ENCODE results near the gene UBE2J2. TPM values are rescaled to one million over a fixed set of nuclear protein-coding genes. Genes with fewer than 3 reads are reported as not detected.

Gene UBE2J2
- total RNA-seq, 2 donors from 2014 or later: 23.6 to 39.2 TPM

GRCh38 chr1:1255611-1256010 lies 18.0 kb downstream of the UBE2J2 start:
- Histone ChIP-seq H3K9me3 (no peaks in the 10 kb centered on the region), H3K27me3 (no peaks in the 10 kb centered on the region), H3K4me1 (no peaks in the 10 kb centered on the region), H3K36me3 (replicated peaks in 1 of 2; ENCODE audit: insufficient read depth in 1 of 2, low read depth in 2 of 2) (peaks cover 6 to 13% of the 10 kb centered on the region in 2 donors), H3K4me3 (no peak overlapping the region), H3K27ac (no peak overlapping the region)
- 88 to 95% methylated on average over 6 to 9 of the region's 10 CpGs for WGBS, 2 donors
- ATAC-seq: no peak
- no peak for DNase-seq
- intact Hi-C loops (cut with DNase I): no loop called here
- TF ChIP-seq, protein P1, sequence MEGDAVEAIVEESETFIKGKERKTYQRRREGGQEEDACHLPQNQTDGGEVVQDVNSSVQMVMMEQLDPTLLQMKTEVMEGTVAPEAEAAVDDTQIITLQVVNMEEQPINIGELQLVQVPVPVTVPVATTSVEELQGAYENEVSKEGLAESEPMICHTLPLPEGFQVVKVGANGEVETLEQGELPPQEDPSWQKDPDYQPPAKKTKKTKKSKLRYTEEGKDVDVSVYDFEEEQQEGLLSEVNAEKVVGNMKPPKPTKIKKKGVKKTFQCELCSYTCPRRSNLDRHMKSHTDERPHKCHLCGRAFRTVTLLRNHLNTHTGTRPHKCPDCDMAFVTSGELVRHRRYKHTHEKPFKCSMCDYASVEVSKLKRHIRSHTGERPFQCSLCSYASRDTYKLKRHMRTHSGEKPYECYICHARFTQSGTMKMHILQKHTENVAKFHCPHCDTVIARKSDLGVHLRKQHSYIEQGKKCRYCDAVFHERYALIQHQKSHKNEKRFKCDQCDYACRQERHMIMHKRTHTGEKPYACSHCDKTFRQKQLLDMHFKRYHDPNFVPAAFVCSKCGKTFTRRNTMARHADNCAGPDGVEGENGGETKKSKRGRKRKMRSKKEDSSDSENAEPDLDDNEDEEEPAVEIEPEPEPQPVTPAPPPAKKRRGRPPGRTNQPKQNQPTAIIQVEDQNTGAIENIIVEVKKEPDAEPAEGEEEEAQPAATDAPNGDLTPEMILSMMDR (IDR thresholded peaks at IDR 0.05): no peak
- TF ChIP-seq POLR2A (IDR thresholded peaks at IDR 0.05): no peak

DNA sequence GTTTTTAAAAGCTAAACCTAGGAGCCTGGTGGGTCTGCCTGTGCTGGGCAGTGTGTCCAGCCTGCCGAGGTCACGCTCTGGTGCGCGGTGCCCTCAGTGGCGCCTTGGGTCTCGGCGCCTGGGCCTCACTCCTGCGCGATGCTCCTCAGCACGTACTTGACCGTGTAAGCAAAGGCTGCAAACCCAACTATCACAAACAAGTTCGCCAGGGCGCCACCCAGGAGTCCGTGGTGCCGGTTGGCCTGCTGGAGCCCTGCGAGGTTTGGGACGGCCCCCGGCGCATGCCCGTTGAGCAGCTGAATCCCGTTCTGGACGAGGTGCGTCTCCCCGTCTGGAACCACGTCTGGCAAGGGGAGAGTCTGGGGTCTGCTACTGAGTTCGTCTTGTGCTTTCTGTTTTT lies 18.6 kb downstream of the UBE2J2 start:
- Histone ChIP-seq H3K36me3 (replicated peaks in 1 of 2; ENCODE audit: insufficient read depth in 1 of 2, low read depth in 2 of 2) (peaks cover 6 to 12% of the 10 kb centered on the region in 2 donors), H3K27ac (no peak overlapping the region), H3K4me1 (no peaks in the 10 kb centered on the region), H3K4me3 (no peak overlapping the region), H3K27me3 (no peaks in the 10 kb centered on the region), H3K9me3 (no peaks in the 10 kb centered on the region)
- no peak for ATAC-seq
- 92 to 96% methylated on average over 15 to 17 of the region's 26 CpGs for WGBS, 2 donors
- no peak for DNase-seq
- TF ChIP-seq POLR2A (IDR thresholded peaks at IDR 0.05): no peak
- intact Hi-C loops (cut with DNase I): no loop called here

DNA sequence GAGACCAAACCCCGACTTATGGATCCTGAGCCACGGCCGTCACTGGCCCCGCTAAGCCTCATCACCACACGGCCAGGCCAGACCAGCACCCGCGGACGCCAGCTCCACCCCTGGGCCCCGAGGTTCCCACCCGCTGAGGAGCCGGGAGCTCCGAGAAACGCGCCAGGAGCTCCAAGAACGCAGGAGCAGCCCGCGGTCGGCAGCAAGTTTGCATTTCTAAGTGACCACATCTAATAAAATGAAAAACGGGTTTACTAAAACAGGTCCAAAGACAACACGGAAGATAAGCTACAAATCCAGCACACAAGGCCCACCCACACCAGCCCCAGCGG lies 19.0 kb downstream of the UBE2J2 start:
- Histone ChIP-seq H3K27me3 (no peaks in the 10 kb centered on the region), H3K9me3 (no peaks in the 10 kb centered on the region), H3K4me1 (no peaks in the 10 kb centered on the region), H3K27ac (no peak overlapping the region), H3K4me3 (no peak overlapping the region), H3K36me3 (replicated peaks in 1 of 2; ENCODE audit: insufficient read depth in 1 of 2, low read depth in 2 of 2) (peaks cover 6 to 10% of the 10 kb centered on the region in 2 donors)
- TF ChIP-seq POLR2A (IDR thresholded peaks at IDR 0.05): no peak
- TF ChIP-seq, protein P1 (IDR thresholded peaks at IDR 0.05): no peak
- DNase-seq: no peak
- intact Hi-C loops (cut with DNase I): no loop called here
- ATAC-seq: no peak
- 86 to 89% methylated on average over 21 of the region's 21 CpGs for WGBS, 2 donors

DNA sequence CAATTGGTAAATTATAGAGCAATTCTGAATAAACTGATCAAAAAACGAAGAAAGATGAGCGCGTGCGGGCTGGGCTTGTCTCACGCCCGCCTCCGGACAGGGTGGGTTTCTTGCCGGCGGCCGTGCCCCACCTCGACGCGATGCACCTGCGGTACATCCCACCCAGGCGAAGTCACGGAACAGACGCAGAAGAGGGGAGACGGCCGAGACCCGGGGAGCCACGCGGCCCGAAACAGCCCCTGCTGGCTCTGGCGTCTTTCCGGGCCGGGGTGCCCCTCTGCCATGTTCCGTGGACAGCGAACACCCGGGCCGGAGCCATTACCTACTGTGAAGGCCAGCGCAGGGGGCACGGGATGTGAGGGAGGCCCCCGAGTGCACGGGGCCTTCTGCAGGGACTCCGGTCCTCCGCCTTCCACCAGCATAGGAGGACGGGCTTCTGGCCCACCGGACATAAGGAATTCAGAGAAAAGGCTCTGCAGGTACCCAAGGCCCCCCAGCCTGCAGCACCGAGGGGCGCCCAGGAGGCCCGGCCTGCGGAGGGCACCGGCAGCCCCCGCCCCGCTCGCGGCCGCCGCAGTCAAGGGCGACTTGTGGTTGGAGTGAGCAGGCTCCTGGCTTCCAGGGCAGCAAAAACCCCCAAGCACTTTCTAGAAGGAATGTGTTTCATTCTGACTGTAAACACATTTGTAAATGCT lies 19.5 kb downstream of the UBE2J2 start:
- intact Hi-C loops (cut with DNase I): no loop called here
- TF ChIP-seq, protein P1 (IDR thresholded peaks at IDR 0.05): no peak
- no peak for TF ChIP-seq POLR2A (IDR thresholded peaks at IDR 0.05)
- ATAC-seq: no peak
- Histone ChIP-seq H3K9me3 (no peaks in the 10 kb centered on the region), H3K27me3 (no peaks in the 10 kb centered on the region), H3K4me3 (no peak overlapping the region), H3K4me1 (no peaks in the 10 kb centered on the region), H3K27ac (no peak overlapping the region), H3K36me3 (replicated peaks in 1 of 2; ENCODE audit: insufficient read depth in 1 of 2, low read depth in 2 of 2) (peaks cover 6 to 9% of the 10 kb centered on the region in 2 donors)
- DNase-seq: no peak
- WGBS, 2 donors: 94 to 95% methylated on average over 39 to 50 of the region's 50 CpGs

DNA sequence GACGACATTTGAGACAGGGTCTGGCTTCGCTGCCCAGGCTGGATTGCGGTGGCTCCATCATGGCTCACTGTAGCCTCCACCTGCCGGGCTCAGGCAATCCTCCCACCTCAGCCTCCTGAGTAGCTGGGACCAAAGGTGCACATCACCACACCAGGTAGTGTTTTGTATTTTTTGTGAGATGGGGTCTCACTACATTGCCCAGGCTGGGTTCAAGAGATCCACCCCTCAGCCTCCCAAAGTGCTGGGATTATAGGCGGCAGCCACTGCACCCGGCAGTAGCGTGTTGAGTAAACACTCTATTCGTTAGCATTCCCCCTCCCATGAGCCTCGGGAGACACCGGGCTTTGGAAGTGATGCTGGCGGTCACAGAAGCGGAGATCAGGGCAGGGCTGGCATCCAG lies 20.3 kb downstream of the UBE2J2 start:
- 83 to 94% methylated on average over 11 to 12 of the region's 12 CpGs for WGBS, 2 donors
- H3K27ac ChIP-seq: no peak overlapping the region

More for the DNA sequence above, 20.3 kb downstream of the UBE2J2 start:
- no peak overlapping the region for H3K4me3 ChIP-seq
- ATAC-seq (no peak), DNase-seq (no peak)
- no peaks in the 10 kb centered on the region for H3K4me1 ChIP-seq
- intact Hi-C loops (cut with DNase I): no loop called here
- peaks cover 6% of the 10 kb centered on the region in 2 donors for H3K36me3 ChIP-seq (replicated peaks in 1 of 2; ENCODE audit: insufficient read depth in 1 of 2, low read depth in 2 of 2)
- H3K9me3 ChIP-seq: no peaks in the 10 kb centered on the region
- H3K27me3 ChIP-seq: no peaks in the 10 kb centered on the region
- no peak for TF ChIP-seq POLR2A (IDR thresholded peaks at IDR 0.05)
- TF ChIP-seq, protein P1 (IDR thresholded peaks at IDR 0.05): no peak

Data from body of pancreas (tissue), 4 donors.